ENCODE measurements around the gene SARDH. TPM values are rescaled to one million over a fixed set of nuclear protein-coding genes. Genes with fewer than 3 reads are reported as not detected.

SARDH gene
- total and polyA plus RNA-seq, 2 donors (not counting 3 experiments of a cell fraction or from before 2014, with no cell fraction given) = 0.19 to 0.44 TPM

GRCh38 chr9:133693116-133693515 lies 45.0 kb downstream of the SARDH start:
- Histone ChIP-seq H3K4me3 (replicated peaks in 1 of 3; ENCODE audit: insufficient read depth in 1 of 3, low read depth in 1 of 3, low read length in 3 of 3) (no peak overlapping the region), H3K9me3 (replicated peaks; ENCODE audit: control insufficient read depth, insufficient read depth, low read length) (no peaks in the 10 kb centered on the region), H3K27me3 (ENCODE audit: control insufficient read depth in 2 of 2, insufficient read depth in 2 of 2, low read length in 2 of 2) (peaks cover 0 to 9% of the 10 kb centered on the region in 2 experiments), H3K79me2 (ENCODE audit: control insufficient read depth, insufficient read depth, low read length) (no peaks in the 10 kb centered on the region), H2AFZ (ENCODE audit: low read depth, low read length) (no peak overlapping the region), H3K9me1 (replicated peaks; ENCODE audit: control insufficient read depth, extremely low read depth, insufficient read depth, low read length) (no peaks in the 10 kb centered on the region), H4K20me1 (replicated peaks; ENCODE audit: control insufficient read depth, extremely low read depth, insufficient read depth, low read length) (no peaks in the 10 kb centered on the region), H3K9ac (replicated peaks; ENCODE audit: extremely low read depth, insufficient read depth, low read length) (no peak overlapping the region), H3K4me1 (ENCODE audit: control insufficient read depth, extremely low read depth, insufficient read depth, low read length) (no peaks in the 10 kb centered on the region), H3K4me2 (ENCODE audit: insufficient read depth, low read length) (no peak overlapping the region), H3K36me3 (ENCODE audit: control insufficient read depth in 2 of 2, extremely low read depth in 1 of 2, insufficient read depth in 2 of 2, low read length in 2 of 2) (no peaks in the 10 kb centered on the region), H3K27ac (ENCODE audit: insufficient read depth, low read depth, low read length) (no peak overlapping the region)
- ChIA-PET CTCF (no interaction called here), POLR2A (no interaction called here)
- BruUV-seq (replicated peaks) = no TSS peak
- TF ChIP-seq POLR2AphosphoS5 (IDR thresholded peaks at IDR 0.05; ENCODE audit: insufficient read depth, low read depth, low read length) (no peak), MYC (IDR thresholded peaks at IDR 0.05; ENCODE audit: low read depth, low read length) (no peak), JUN (IDR thresholded peaks at IDR 0.05; ENCODE audit: borderline replicate concordance, insufficient read depth, insufficient read length, low read depth) (no peak), POLR2A (IDR thresholded peaks at IDR 0.05; ENCODE audit: low read depth, low read length) (no peak), MAX (IDR thresholded peaks at IDR 0.05; ENCODE audit: insufficient read depth, insufficient read length) (no peak)
- intact Hi-C loops (cut with micrococcal nuclease) (no loop called here), dilution Hi-C loops (cut with MboI; ENCODE audit: extremely low pct_ligation_motif_present, low sequenced_read_pairs) (no loop called here)
- FAIRE-seq (no peak), DNase-seq (ENCODE audit: low read depth, low spot score) (no peak)

GRCh38 chr9:133692364-133692985 lies 45.7 kb downstream of the SARDH start:
- BruUV-seq (replicated peaks) = no TSS peak
- Histone ChIP-seq H3K4me1 (ENCODE audit: control insufficient read depth, extremely low read depth, insufficient read depth, low read length) (no peaks in the 10 kb centered on the region), H3K27me3 (ENCODE audit: control insufficient read depth in 2 of 2, insufficient read depth in 2 of 2, low read length in 2 of 2) (peaks cover 0 to 7% of the 10 kb centered on the region in 2 experiments), H3K27ac (ENCODE audit: insufficient read depth, low read depth, low read length) (no peak overlapping the region), H3K79me2 (ENCODE audit: control insufficient read depth, insufficient read depth, low read length) (no peaks in the 10 kb centered on the region), H4K20me1 (replicated peaks; ENCODE audit: control insufficient read depth, extremely low read depth, insufficient read depth, low read length) (no peaks in the 10 kb centered on the region), H3K4me2 (ENCODE audit: insufficient read depth, low read length) (no peak overlapping the region), H3K36me3 (ENCODE audit: control insufficient read depth in 2 of 2, extremely low read depth in 1 of 2, insufficient read depth in 2 of 2, low read length in 2 of 2) (no peaks in the 10 kb centered on the region), H3K9me1 (replicated peaks; ENCODE audit: control insufficient read depth, extremely low read depth, insufficient read depth, low read length) (no peaks in the 10 kb centered on the region), H3K9me3 (replicated peaks; ENCODE audit: control insufficient read depth, insufficient read depth, low read length) (no peaks in the 10 kb centered on the region), H2AFZ (ENCODE audit: low read depth, low read length) (no peak overlapping the region), H3K9ac (replicated peaks; ENCODE audit: extremely low read depth, insufficient read depth, low read length) (no peak overlapping the region), H3K4me3 (replicated peaks in 1 of 3; ENCODE audit: insufficient read depth in 1 of 3, low read depth in 1 of 3, low read length in 3 of 3) (no peak overlapping the region)
- no peak for TF ChIP-seq POLR2AphosphoS5 (IDR thresholded peaks at IDR 0.05; ENCODE audit: insufficient read depth, low read depth, low read length)
- TF ChIP-seq GATA2 (IDR thresholded peaks at IDR 0.05; ENCODE audit: insufficient read depth, insufficient read length, low read depth, low read length) = no peak
- TF ChIP-seq EZH2 (IDR thresholded peaks at IDR 0.05; ENCODE audit: borderline replicate concordance, low read depth, low read length, severe bottlenecking) = no peak
- no peak for TF ChIP-seq CTCF (IDR thresholded peaks at IDR 0.05; ENCODE audit: extremely low read depth in 1 of 2, insufficient read depth in 1 of 2, low read depth in 1 of 2, low read length in 2 of 2)
- TF ChIP-seq MYC (IDR thresholded peaks at IDR 0.05; ENCODE audit: low read depth, low read length) = no peak
- TF ChIP-seq JUN (IDR thresholded peaks at IDR 0.05; ENCODE audit: borderline replicate concordance, insufficient read depth, insufficient read length, low read depth) = no peak
- POLR2A ChIA-PET = no interaction called here
- CTCF ChIA-PET = no interaction called here
- intact Hi-C loops (cut with micrococcal nuclease) (no loop called here), dilution Hi-C loops (cut with MboI; ENCODE audit: extremely low pct_ligation_motif_present, low sequenced_read_pairs) (no loop called here)
- DNase-seq (ENCODE audit: low read depth, low spot score) (no peak), FAIRE-seq (no peak)
